DND-41 (cell line): ENCODE measurements around the gene GPR55.

Experiments used
- ATAC-seq: fragments of 200-7000 bp; cut with Tn5 transposase; 3 replicates; pipeline ENCODE4 v1.9.1; 2021; ENCODE audit warnings: low read depth; ENCODE audit not compliant: insufficient read depth
- DNase-seq: peaks from one replicate; pipeline ENCODE4 v3.0.0-alpha.2; 2020
- H2AFZ ChIP-seq: 2 replicates; pipeline ENCODE4 v1.6.0; 2012; ENCODE audit warnings: low read depth, low read length
- H3K27ac ChIP-seq: 2 replicates; pipeline ENCODE4 v1.5.1; 2012; ENCODE audit warnings: low read length, inconsistent platforms
- H3K27me3 ChIP-seq: fragments of 200-600 bp; sonication (generic); 2 replicates; pipeline ENCODE4 v1.6.0; 2012; ENCODE audit warnings: low read length, mild to moderate bottlenecking, inconsistent platforms; ENCODE audit not compliant: insufficient read depth, poor library complexity
- H3K36me3 ChIP-seq: 2 replicates; pipeline ENCODE4 v1.5.1; 2012; ENCODE audit warnings: low read length, inconsistent platforms; ENCODE audit not compliant: insufficient read depth
- H3K4me1 ChIP-seq: 2 replicates; pipeline ENCODE4 v1.5.1; 2012; ENCODE audit warnings: mild to moderate bottlenecking, low read length; ENCODE audit not compliant: insufficient read depth
- H3K4me2 ChIP-seq: 2 replicates; pipeline ENCODE4 v1.6.0; 2012; ENCODE audit warnings: mild to moderate bottlenecking, moderate library complexity, low read length, inconsistent platforms; ENCODE audit not compliant: insufficient read depth
- H3K4me3 ChIP-seq, 2 experiments: fragments of 200-600 bp in 1 of 2; shearing (Covaris generic) in 1 of 2; 2 replicates each; pipeline ENCODE4 v1.5.1; 2012 to 2016; ENCODE audit warnings: inconsistent platforms in 2 of 2, low read length in 2 of 2, mild to moderate bottlenecking in 2 of 2, low read depth in 1 of 2, moderate library complexity in 1 of 2
- H3K79me2 ChIP-seq: 2 replicates; pipeline ENCODE4 v1.6.0; 2012; ENCODE audit warnings: low read length, inconsistent platforms; ENCODE audit not compliant: insufficient read depth
- H3K9ac ChIP-seq: 2 replicates; pipeline ENCODE4 v1.6.0; 2012; ENCODE audit warnings: low read depth, mild to moderate bottlenecking, inconsistent platforms, low read length, moderate library complexity
- H3K9me3 ChIP-seq: 2 replicates; pipeline ENCODE4 v1.5.1; 2012; ENCODE audit warnings: low read length, moderate library complexity, mild to moderate bottlenecking, inconsistent platforms; ENCODE audit not compliant: insufficient read depth, severe bottlenecking
- H4K20me1 ChIP-seq: 2 replicates; pipeline ENCODE4 v1.6.0; 2012; ENCODE audit warnings: low read length; ENCODE audit not compliant: insufficient read depth
- CTCF ChIP-seq: IDR thresholded peaks from 2 replicates; pipeline ENCODE4 v1.5.1; 2012; ENCODE audit warnings: borderline replicate concordance, low read length, moderate library complexity, mild to moderate bottlenecking; ENCODE audit not compliant: poor library complexity, severe bottlenecking; ENCODE audit errors: extremely low read depth
- EZH2 ChIP-seq: IDR thresholded peaks from 3 replicates; pipeline ENCODE4 v1.6.1; 2012; ENCODE audit warnings: borderline replicate concordance, low read depth, mild to moderate bottlenecking, moderate library complexity, low read length, inconsistent platforms; ENCODE audit not compliant: severe bottlenecking

The GPR55 gene

DNA sequence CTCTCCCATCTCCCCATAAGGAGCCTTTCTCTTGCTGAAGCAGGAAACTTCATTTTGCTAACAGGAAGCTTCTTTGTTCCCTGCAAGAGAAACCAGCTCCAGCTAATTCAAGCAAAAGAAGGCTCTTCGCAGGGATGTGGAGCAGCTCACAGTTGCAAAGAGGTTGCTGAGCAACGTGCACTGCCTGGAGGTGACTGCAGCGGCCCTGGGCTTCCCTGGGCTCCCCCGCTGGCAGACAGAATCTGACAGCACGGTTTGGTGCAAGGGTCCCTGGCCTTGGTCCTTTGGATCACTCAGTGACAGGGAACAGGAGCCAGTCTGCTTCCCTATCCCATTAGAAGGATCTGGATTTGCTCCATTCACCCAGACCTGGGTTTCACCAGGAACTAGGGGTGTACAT lies 25.8 kb downstream of the GPR55 start:
- Histone ChIP-seq H4K20me1 (0 out of 2 replicates have a peak, but pooled peaks cover 4% of the 10 kb centered on the region), H3K36me3 (no peaks in the 10 kb centered on the region), H3K4me2 (no peak overlapping the region), H3K4me3 (no peak overlapping the region), H3K27ac (no peak overlapping the region), H3K4me1 (no peaks in the 10 kb centered on the region), H2AFZ (no peak overlapping the region), H3K9ac (no peak overlapping the region), H3K79me2 (no peaks in the 10 kb centered on the region), H3K27me3 (peaks cover 30% of the 10 kb centered on the region), H3K9me3 (no peaks in the 10 kb centered on the region)
- no peak for TF ChIP-seq EZH2
- no peak for TF ChIP-seq CTCF
- ATAC-seq = no peak
- no peak for DNase-seq

GRCh38 chr2:230898713-230899091 lies 26.3 kb downstream of the GPR55 start:
- Histone ChIP-seq H3K4me1 (no peaks in the 10 kb centered on the region), H3K9me3 (no peaks in the 10 kb centered on the region), H3K9ac (no peak overlapping the region), H3K4me2 (no peak overlapping the region), H3K36me3 (no peaks in the 10 kb centered on the region), H3K27me3 (peaks cover 25% of the 10 kb centered on the region), H3K79me2 (no peaks in the 10 kb centered on the region), H3K4me3 (no peak overlapping the region), H3K27ac (no peak overlapping the region), H2AFZ (no peak overlapping the region), H4K20me1 (0 out of 2 replicates have a peak, but pooled peaks cover 4% of the 10 kb centered on the region)
- DNase-seq = no peak
- no peak for TF ChIP-seq CTCF
- no peak for TF ChIP-seq EZH2
- no peak for ATAC-seq

GRCh38 chr2:230898016-230898712 lies 26.9 kb downstream of the GPR55 start:
- Histone ChIP-seq H3K4me3 (no peak overlapping the region), H3K27ac (no peak overlapping the region), H3K9ac (no peak overlapping the region), H4K20me1 (0 out of 2 replicates have a peak, but pooled peaks cover 4% of the 10 kb centered on the region), H3K4me2 (no peak overlapping the region), H2AFZ (no peak overlapping the region), H3K79me2 (no peaks in the 10 kb centered on the region), H3K27me3 (peaks cover 25% of the 10 kb centered on the region), H3K4me1 (no peaks in the 10 kb centered on the region), H3K9me3 (no peaks in the 10 kb centered on the region), H3K36me3 (no peaks in the 10 kb centered on the region)
- ATAC-seq (no peak), DNase-seq (no peak)
- no peak for TF ChIP-seq EZH2
- no peak for TF ChIP-seq CTCF
